CD4-positive, CD25-positive, alpha-beta regulatory T cell (primary cell): ENCODE data around the gene CCDC102B. TPM values are rescaled to one million over a fixed set of nuclear protein-coding genes. Genes with fewer than 3 reads are reported as not detected.
"Not testable (repeated sequence)": the region's sequence is repeated elsewhere in the genome, so short reads cannot be mapped to it uniquely, and the experiment has no call there.

ENCODE experiments used
- ATAC-seq, 2 donors: fragments of 150-1000 bp; cut with Tn5 transposase; one replicate each; pipeline ENCODE4 v1.10.0; 2021; ENCODE audit warnings: low read depth in 2 of 2, moderate number of reproducible peaks in 2 of 2, moderate library complexity in 1 of 2
- DNase-seq, 3 donors: peaks; one replicate each; pipeline versions ENCODE4 v3.0.0 to v3.0.0-alpha.2; 2012 to 2022; ENCODE audit warnings: mixed read lengths in 1 of 3
- H3K27ac ChIP-seq: one replicate; pipeline ENCODE4 v1.7.0; 2013; ENCODE audit warnings: mild to moderate bottlenecking, low read length; ENCODE audit not compliant: insufficient read depth, poor library complexity, severe bottlenecking
- H3K27me3 ChIP-seq: one replicate; pipeline ENCODE4 v1.7.0; 2013; ENCODE audit warnings: low read length; ENCODE audit not compliant: control insufficient read depth, insufficient read depth
- H3K36me3 ChIP-seq: one replicate; pipeline ENCODE4 v1.7.0; 2013; ENCODE audit warnings: mild to moderate bottlenecking, low read length, moderate library complexity; ENCODE audit not compliant: control insufficient read depth, insufficient read depth
- H3K4me1 ChIP-seq: 2 replicates; pipeline ENCODE4 v1.7.0; 2013; ENCODE audit warnings: mild to moderate bottlenecking, low read length; ENCODE audit not compliant: insufficient read depth, control insufficient read depth, poor library complexity, severe bottlenecking
- H3K4me3 ChIP-seq: one replicate; pipeline ENCODE4 v1.7.0; 2013; ENCODE audit warnings: low read depth, mild to moderate bottlenecking, low read length, moderate library complexity
- H3K9me3 ChIP-seq, 2 experiments: 1 replicate in 1 of 2; 2 replicates in 1 of 2; pipeline ENCODE4 v1.7.0; 2013; ENCODE audit warnings: low read length in 2 of 2, mild to moderate bottlenecking in 1 of 2, moderate library complexity in 1 of 2; ENCODE audit not compliant: control insufficient read depth in 2 of 2
- H3K27ac Mint-ChIP-seq, 3 donors: one replicate each; pipeline ENCODE4 v1.8.0; 2020 to 2022; ENCODE audit warnings: mild to moderate bottlenecking in 3 of 3, mixed read lengths in 3 of 3, moderate library complexity in 2 of 3
- H3K27me3 Mint-ChIP-seq: one replicate; pipeline ENCODE4 v1.8.0; 2022; ENCODE audit warnings: mild to moderate bottlenecking, mixed read lengths
- H3K36me3 Mint-ChIP-seq: one replicate; pipeline ENCODE4 v1.8.0; 2020; ENCODE audit warnings: mixed read lengths
- H3K4me1 Mint-ChIP-seq, 4 donors: one replicate each; pipeline ENCODE4 v1.8.0; 2020 to 2022; ENCODE audit warnings: mixed read lengths in 4 of 4, mild to moderate bottlenecking in 1 of 4
- H3K4me3 Mint-ChIP-seq, 4 donors: one replicate each; pipeline ENCODE4 v1.8.0; 2020 to 2022; ENCODE audit warnings: mild to moderate bottlenecking in 4 of 4, mixed read lengths in 4 of 4, moderate library complexity in 3 of 4
- H3K9me3 Mint-ChIP-seq, 7 donors: one replicate each; pipeline ENCODE4 v1.8.0; 2020 to 2022; ENCODE audit warnings: mixed read lengths in 7 of 7, mild to moderate bottlenecking in 3 of 7, moderate library complexity in 2 of 7
- polyA plus RNA-seq, 4 donors: library from polyadenylated mRNA; unstranded; fragments of 300-500 nt; fragmentation: Illumina TruSeq; gene quantifications; one replicate each; pipeline ENCODE4 v1.2.3, GENCODE V29; 2021
- total RNA-seq: library from RNA; stranded (reverse); gene quantifications from one replicate; pipeline ENCODE4 v1.2.3, GENCODE V29; 2022

CCDC102B gene
- total and polyA plus RNA-seq, 5 donors from 2014 or later, result 0.97 to 3.0 (median 1.9) TPM

DNA sequence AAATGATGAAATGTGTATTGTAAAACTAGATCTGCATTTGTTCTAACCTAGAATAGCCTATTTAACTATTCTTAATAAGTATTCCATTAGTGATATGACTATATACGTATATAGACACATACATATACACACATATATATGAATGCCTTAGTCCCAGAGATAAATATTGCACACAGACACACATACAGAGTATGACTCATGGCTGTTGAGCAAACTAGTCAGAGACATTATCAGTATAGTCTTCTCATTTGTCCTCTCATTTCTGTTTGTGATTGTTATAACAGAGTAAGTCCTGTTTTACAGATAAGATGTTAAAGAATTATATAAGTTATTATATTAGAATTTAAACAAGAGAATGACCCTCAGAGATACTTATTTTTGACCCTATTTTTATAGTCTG is 202.5 kb downstream of the CCDC102B start:
- Mint-ChIP-seq H3K4me3 (no peak overlapping the region), H3K27me3 (no peaks in the 10 kb centered on the region), H3K9me3 (peaks cover 0 to 1% (median 0%) of the 10 kb centered on the region in 7 donors), H3K4me1 (no peaks in the 10 kb centered on the region), H3K36me3 (no peaks in the 10 kb centered on the region), H3K27ac (no peak overlapping the region)
- Histone ChIP-seq H3K9me3 (peaks cover 0 to 3% of the 10 kb centered on the region in 2 experiments), H3K4me1 (no peaks in the 10 kb centered on the region), H3K4me3 (no peak overlapping the region), H3K27ac (no peak overlapping the region), H3K27me3 (no peaks in the 10 kb centered on the region), H3K36me3 (no peaks in the 10 kb centered on the region)
- ATAC-seq (no peak), DNase-seq (no peak)

DNA sequence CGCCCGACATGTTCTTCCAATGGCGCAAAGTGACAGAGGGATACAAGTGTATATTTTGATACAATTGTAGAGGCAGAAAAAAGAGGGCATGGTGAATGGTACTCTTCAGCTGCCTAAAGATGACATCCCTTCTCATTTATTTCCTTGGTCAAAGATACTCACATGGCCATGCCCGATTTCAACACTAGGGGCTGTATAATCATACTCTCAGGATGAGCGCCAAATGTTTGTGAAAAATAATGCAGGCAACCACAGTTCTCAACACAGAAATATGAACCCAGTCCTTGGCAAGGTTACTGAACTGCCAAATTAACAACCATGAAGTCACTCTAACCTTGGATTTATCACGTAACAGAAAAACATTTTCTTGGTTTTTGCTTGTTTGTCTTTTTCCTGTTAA is 204.4 kb downstream of the CCDC102B start:
- Mint-ChIP-seq H3K4me3 (no peak overlapping the region), H3K4me1 (no peaks in the 10 kb centered on the region), H3K36me3 (no peaks in the 10 kb centered on the region), H3K27ac (no peak overlapping the region), H3K9me3 (no peaks in the 10 kb centered on the region), H3K27me3 (no peaks in the 10 kb centered on the region)
- Histone ChIP-seq H3K27ac (no peak overlapping the region), H3K4me3 (no peak overlapping the region), H3K9me3 (no peaks in the 10 kb centered on the region), H3K27me3 (no peaks in the 10 kb centered on the region), H3K4me1 (no peaks in the 10 kb centered on the region), H3K36me3 (no peaks in the 10 kb centered on the region)
- ATAC-seq (no peak), DNase-seq (no peak)

DNA sequence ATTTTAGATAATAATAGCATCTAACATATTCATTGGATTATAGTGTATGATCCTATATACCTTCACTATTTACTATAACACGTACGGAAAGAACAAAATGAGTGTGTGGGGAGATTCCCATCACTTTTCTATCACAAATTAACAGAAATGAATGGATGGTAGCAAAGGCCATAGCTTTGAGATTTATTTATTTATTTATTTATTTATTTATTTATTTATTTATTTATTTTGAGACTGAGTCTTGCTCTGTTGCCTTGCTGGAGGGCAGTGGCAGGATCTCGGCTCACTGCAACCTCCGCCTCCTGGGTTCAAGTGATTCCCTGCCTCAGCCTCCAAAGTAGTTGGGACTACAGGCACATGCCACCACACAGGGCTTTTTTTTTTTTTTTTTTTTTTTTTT is 208.3 kb downstream of the CCDC102B start:
- H3K27me3 ChIP-seq, H3K27ac ChIP-seq, H3K36me3 ChIP-seq, H3K4me3 Mint-ChIP-seq, H3K4me1 ChIP-seq, DNase-seq, H3K4me3 ChIP-seq, H3K36me3 Mint-ChIP-seq, ATAC-seq, H3K4me1 Mint-ChIP-seq, H3K27ac Mint-ChIP-seq, H3K9me3 Mint-ChIP-seq, H3K9me3 ChIP-seq, H3K27me3 Mint-ChIP-seq: not testable (repeated sequence)

DNA sequence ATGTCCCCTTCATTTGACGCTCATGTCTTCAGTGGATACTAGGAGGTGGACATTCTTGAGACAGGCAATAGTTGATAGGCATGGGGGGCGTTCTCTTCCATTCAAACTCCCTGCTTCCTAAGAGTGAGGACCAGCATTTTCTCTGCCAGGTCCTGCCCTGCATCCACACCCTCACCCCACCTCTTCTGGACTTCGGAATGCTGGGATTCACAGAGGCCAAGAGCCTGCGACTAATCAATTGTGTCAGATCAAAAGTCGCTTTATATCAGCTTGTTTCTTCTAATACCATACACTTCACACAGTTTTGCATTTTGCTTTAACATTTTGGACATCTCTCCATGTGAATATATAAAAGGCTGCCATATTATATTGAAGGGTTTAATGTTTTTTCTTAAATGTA is 210.7 kb downstream of the CCDC102B start:
- H3K9me3 ChIP-seq, result no peaks in the 10 kb centered on the region
- H3K4me1 Mint-ChIP-seq, result no peaks in the 10 kb centered on the region
- no peak overlapping the region for H3K4me3 Mint-ChIP-seq
- no peaks in the 10 kb centered on the region for H3K9me3 Mint-ChIP-seq
- no peak for DNase-seq
- no peaks in the 10 kb centered on the region for H3K27me3 ChIP-seq
- H3K36me3 ChIP-seq, result no peaks in the 10 kb centered on the region
- H3K27me3 Mint-ChIP-seq, result no peaks in the 10 kb centered on the region
- no peaks in the 10 kb centered on the region for H3K4me1 ChIP-seq
- H3K36me3 Mint-ChIP-seq, result no peaks in the 10 kb centered on the region
- no peak overlapping the region for H3K27ac ChIP-seq
- H3K27ac Mint-ChIP-seq, result no peak overlapping the region
- no peak overlapping the region for H3K4me3 ChIP-seq
- ATAC-seq, result no peak

DNA sequence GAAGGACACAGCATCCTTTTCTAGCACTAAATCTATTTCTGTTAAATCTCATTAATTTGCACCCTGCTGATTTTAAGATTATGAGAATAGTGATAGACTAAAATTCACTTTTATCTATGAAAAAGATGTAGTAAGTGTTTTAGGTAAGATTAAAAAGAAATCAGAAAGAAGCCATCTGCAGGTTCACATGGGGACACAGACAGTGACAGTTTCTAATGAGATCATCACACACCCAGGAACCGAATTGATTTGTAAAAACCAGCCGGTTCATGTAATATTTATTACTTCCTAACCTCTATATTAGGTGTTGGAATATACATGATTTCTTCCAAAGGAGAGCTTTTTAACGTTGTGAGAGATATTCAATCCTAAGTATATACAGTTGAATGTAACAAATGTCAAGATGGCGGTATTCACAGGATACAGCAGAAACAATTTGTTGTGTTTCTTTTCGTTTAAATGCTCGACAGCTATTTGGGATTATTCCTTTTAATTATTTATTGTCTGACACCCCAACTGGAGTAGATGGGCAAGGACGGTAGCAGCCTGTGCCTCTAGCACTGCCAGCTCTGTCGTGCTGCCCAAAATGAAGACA is 223.4 kb downstream of the CCDC102B start:
- no peak overlapping the region for H3K27ac ChIP-seq
- ATAC-seq, result no peak

DNA sequence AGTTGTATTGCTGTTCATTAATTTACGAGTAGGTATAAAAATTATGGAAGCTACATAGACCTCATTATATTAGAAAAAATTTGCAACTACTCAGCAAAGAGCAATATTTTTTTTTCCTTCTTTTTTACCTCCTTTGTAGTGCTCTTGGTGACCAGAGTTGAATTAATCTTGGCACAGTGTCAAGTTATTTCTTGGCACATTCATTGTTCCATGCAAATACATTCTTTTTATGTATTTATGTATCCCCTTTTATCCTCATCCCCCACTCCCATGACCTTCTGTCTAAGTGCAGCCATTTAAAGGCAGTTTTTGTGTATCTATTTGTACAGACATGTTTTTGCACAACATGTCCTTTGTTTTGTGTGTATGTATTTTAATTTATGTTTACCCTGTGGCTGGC is 224.5 kb downstream of the CCDC102B start:
- no peaks in the 10 kb centered on the region for H3K4me1 ChIP-seq
- no peaks in the 10 kb centered on the region for H3K36me3 ChIP-seq
- H3K27me3 ChIP-seq, result no peaks in the 10 kb centered on the region
- DNase-seq (no peak), ATAC-seq (no peak)
- Mint-ChIP-seq H3K27ac (no peak overlapping the region), H3K36me3 (no peaks in the 10 kb centered on the region), H3K27me3 (no peaks in the 10 kb centered on the region), H3K4me3 (no peak overlapping the region), H3K4me1 (no peaks in the 10 kb centered on the region), H3K9me3 (peaks cover 0 to 4% (median 0%) of the 10 kb centered on the region in 7 donors)
- H3K9me3 ChIP-seq, result no peaks in the 10 kb centered on the region
- no peak overlapping the region for H3K4me3 ChIP-seq
- H3K27ac ChIP-seq, result no peak overlapping the region

More for the DNA sequence above, 223.4 kb downstream of the CCDC102B start:
- Histone ChIP-seq H3K27me3 (no peaks in the 10 kb centered on the region), H3K36me3 (no peaks in the 10 kb centered on the region), H3K4me3 (no peak overlapping the region), H3K4me1 (no peaks in the 10 kb centered on the region), H3K9me3 (no peaks in the 10 kb centered on the region)
- DNase-seq, result no peak
- Mint-ChIP-seq H3K4me1 (no peaks in the 10 kb centered on the region), H3K36me3 (no peaks in the 10 kb centered on the region), H3K27ac (no peak overlapping the region), H3K27me3 (no peaks in the 10 kb centered on the region), H3K4me3 (no peak overlapping the region), H3K9me3 (peaks cover 0 to 4% (median 0%) of the 10 kb centered on the region in 7 donors)

DNA sequence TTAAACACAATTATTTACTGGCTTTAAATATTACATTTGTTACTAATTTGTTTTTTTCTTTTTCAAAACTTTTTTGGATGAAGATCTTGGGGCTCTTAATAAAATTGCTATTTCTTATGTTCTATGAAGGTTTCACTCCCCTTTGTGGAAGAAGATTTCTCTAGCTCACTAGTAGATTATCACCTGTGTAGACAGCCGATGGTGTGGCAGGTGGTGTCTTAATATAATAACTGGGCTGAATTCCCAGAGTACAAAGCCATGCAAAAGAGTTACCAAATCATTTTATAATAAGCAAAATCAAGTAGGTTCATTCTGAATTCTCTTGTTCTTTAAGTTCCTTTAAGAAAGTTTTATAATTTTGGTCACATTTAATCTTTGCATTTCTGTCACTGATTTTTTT is 233.7 kb downstream of the CCDC102B start:
- Mint-ChIP-seq H3K9me3 (peaks cover 0 to 4% (median 0%) of the 10 kb centered on the region in 7 donors), H3K36me3 (no peaks in the 10 kb centered on the region)
- no peak for ATAC-seq

DNA sequence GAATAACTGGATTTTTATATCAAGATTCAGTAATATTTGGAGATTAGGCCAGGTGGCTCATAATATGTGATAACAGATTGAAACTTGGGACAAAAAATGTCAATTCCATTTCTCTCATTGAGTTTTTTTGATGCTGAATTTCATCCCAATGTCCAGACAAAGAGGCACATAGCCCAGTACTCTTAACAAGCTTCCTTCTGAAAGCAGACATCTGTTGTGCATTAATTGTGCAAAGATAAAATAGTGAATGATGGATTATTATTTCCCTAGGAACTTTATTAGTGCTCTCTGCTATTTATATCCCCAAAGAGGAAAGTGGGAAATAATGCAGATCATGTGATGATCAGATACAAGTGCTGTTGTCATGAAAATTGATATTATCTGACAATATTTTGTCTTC is 234.1 kb downstream of the CCDC102B start:
- Histone ChIP-seq H3K27me3 (no peaks in the 10 kb centered on the region), H3K4me1 (no peaks in the 10 kb centered on the region), H3K9me3 (no peaks in the 10 kb centered on the region), H3K27ac (no peak overlapping the region), H3K36me3 (no peaks in the 10 kb centered on the region), H3K4me3 (no peak overlapping the region)
- DNase-seq (no peak), ATAC-seq (no peak)
- Mint-ChIP-seq H3K9me3 (peaks cover 0 to 4% (median 0%) of the 10 kb centered on the region in 7 donors), H3K27ac (no peak overlapping the region), H3K27me3 (no peaks in the 10 kb centered on the region), H3K36me3 (no peaks in the 10 kb centered on the region), H3K4me3 (no peak overlapping the region), H3K4me1 (no peaks in the 10 kb centered on the region)

More for the DNA sequence above, 233.7 kb downstream of the CCDC102B start:
- Histone ChIP-seq H3K36me3 (no peaks in the 10 kb centered on the region), H3K27me3 (no peaks in the 10 kb centered on the region), H3K27ac (no peak overlapping the region), H3K4me3 (no peak overlapping the region), H3K9me3 (no peaks in the 10 kb centered on the region), H3K4me1 (no peaks in the 10 kb centered on the region)
- no peak for DNase-seq
- H3K4me1 Mint-ChIP-seq, result no peaks in the 10 kb centered on the region
- no peak overlapping the region for H3K27ac Mint-ChIP-seq
- H3K4me3 Mint-ChIP-seq, result no peak overlapping the region
- no peaks in the 10 kb centered on the region for H3K27me3 Mint-ChIP-seq
